Stomach (tissue), 4 donors: ENCODE results near the gene IGIP.

ENCODE experiments used
- POLR2A ChIP-seq, 4 donors: fragments of 450-650 bp; IDR thresholded peaks; one replicate each; pipeline ENCODE4 v1.6.1; 2016; ENCODE audit warnings: antibody characterized with exemption in 4 of 4, control low read depth in 2 of 4, mild to moderate bottlenecking in 1 of 4, moderate library complexity in 1 of 4
- POLR2AphosphoS5 ChIP-seq, 3 donors: sonication (generic); formaldehyde crosslinking; IDR thresholded peaks; one replicate each; pipeline ENCODE4 v1.6.1; 2016; ENCODE audit warnings: antibody characterized with exemption in 3 of 3
- TF ChIP-seq, protein P1 (sequence below), 7 experiments: fragments of 450-650 bp in 4 of 7; fragments of 200-600 bp in 3 of 7; sonication (generic) in 3 of 7; IDR thresholded peaks; one replicate each; pipeline ENCODE4 v1.5.1; 2016 to 2019; ENCODE audit warnings: antibody characterized with exemption in 7 of 7, control low read depth in 2 of 7, mild to moderate bottlenecking in 1 of 7

DNA sequence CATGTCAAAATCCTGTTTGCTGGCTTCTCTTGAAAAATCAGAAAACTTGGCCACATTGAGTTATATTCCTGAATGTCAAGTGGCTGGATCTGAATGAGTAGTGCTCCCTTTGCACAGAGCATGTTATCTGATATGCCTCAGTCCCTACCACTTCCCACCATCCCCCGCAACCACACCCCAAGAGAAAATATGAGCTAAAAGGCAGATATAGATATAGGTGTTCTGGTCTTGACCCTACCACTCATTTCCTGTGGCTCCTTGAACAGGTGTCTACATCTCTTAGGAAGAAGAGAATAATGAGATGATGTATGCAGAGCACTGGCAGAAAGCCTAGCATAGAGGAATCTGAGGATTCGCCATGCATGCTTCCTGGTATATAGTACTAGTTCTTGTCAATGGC is 42.6 kb downstream of the IGIP start:
- TF ChIP-seq, protein P1, sequence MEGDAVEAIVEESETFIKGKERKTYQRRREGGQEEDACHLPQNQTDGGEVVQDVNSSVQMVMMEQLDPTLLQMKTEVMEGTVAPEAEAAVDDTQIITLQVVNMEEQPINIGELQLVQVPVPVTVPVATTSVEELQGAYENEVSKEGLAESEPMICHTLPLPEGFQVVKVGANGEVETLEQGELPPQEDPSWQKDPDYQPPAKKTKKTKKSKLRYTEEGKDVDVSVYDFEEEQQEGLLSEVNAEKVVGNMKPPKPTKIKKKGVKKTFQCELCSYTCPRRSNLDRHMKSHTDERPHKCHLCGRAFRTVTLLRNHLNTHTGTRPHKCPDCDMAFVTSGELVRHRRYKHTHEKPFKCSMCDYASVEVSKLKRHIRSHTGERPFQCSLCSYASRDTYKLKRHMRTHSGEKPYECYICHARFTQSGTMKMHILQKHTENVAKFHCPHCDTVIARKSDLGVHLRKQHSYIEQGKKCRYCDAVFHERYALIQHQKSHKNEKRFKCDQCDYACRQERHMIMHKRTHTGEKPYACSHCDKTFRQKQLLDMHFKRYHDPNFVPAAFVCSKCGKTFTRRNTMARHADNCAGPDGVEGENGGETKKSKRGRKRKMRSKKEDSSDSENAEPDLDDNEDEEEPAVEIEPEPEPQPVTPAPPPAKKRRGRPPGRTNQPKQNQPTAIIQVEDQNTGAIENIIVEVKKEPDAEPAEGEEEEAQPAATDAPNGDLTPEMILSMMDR (IDR thresholded peaks at IDR 0.05) = no peak
- TF ChIP-seq POLR2A (IDR thresholded peaks at IDR 0.05) (no peak), POLR2AphosphoS5 (IDR thresholded peaks at IDR 0.05) (peak in 2 of 3 donors; percentile 26 to 31)
